NCI-H128 (cell line): Measurements from ENCODE around the gene MED9.

ENCODE experiments used
- DNase-seq: peaks from one replicate; lab custom pipeline; 2025; ENCODE audit not compliant: unreplicated experiment; lab: John Stamatoyannopoulos, UW

The MED9 gene

DNA sequence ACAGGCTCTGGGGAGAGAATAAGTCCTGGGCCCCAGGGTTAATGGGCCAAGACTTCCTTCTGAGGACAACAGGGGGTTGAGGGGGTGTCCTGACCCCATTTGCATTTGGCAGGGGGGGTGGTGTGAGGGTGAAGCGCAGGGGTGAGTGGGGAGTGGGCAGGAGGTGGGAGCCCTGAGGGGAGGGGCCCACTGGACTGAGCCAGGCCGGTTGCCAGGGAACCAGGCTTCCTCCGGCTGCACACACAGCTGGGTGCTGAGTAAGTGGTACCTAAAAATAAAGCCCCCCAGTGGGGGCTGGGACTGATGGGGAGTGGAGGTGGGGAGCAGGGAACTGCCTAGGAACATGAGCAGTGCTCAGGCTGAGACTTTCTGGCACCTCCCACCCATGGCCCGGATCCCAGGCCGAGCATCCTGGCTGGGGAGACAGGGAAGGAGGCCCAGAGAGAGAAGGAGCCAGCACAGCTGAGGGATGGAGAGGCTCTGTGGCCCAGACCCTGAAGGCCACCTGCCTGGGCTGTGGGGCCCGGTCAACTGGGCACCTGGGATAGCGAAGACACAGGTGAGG, 26.8 kb downstream of the MED9 start:
- peak; percentile 25 for DNase-seq

DNA sequence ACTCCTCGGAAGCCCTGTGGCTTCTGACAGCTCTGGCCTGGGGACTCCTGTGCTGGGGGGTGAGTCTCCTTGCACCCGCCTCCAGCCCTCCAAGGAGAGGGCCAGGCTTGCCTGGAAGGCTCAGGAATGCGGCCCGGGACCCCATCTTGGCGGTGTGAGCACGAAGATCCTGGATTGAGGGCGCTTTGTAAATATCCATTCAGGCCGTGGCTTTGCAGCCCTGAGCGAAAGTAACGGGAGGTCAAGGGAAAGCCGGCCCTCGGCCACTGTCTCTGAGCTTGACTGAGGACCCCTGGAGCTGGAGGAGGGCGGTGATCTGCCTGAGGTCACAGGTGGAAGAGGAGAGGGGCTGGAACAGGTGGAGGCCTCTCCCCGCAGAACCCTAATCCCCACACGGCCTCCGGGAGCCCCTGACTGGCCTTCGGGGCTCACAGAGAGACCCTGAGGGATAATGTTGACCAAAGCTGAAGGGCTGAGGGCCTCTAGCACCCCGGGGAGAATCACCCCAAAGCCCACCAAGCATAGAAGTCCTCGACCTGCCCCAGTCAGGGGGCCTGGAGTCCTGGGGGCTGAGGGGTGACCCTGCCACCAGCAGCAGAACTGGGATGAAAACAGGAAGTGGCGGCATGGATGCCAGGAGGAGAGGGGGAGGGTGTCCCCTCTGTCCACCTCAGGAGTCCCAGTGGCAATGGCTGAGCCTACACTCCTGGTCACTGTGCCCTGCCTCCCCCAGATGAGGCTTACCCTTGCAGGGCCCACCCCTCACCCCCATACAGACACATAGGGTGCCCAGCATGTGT, 27.7 kb downstream of the MED9 start:
- DNase-seq, result no peak

DNA sequence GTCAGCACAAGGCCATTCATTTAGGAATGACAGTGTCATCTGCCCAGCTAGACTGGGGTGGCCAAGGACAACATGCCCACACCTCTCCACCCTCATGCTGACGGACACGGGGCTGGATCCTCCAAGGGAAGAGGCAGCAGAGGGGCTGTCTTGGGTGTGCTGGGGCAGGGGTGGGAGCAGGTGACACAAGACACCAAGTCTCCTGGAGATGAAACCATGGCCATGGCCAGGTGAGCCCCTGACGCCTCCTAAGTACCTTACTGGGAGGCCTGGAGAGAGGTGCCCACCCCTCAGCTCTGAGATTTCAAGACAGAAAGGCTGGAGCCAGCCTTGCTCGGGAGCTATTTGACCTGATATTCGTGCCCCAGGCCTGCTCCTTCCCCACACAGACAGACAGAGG, 28.4 kb downstream of the MED9 start:
- DNase-seq, result no peak

DNA sequence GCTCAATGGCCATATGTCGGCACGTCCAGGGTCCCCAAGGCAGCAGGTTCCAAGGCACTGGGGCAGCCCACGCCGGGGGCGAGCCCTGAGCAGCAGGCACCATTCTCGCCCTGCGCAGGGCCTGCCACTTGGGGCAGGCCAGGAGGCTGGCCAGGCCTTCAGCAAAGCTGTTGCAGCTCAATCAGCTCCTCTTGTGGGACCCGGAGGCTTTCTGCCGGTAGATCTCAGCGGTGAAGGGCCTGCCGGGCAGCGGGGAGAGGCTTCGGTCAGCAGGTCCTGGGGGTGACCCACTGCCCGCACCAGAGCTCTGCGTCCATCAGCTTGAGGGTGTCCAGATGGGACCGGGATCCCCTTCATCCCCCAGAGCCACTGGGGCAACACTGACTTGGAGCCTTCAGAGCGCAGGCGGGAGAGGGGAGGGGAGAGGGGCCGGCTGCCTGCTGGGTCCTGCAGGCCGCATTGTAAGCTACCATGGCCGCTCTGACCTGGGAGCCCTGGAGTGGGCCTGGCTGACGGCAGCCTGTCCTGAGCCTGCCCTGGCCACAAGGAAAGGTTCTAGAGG, 28.9 kb downstream of the MED9 start:
- no peak for DNase-seq

DNA sequence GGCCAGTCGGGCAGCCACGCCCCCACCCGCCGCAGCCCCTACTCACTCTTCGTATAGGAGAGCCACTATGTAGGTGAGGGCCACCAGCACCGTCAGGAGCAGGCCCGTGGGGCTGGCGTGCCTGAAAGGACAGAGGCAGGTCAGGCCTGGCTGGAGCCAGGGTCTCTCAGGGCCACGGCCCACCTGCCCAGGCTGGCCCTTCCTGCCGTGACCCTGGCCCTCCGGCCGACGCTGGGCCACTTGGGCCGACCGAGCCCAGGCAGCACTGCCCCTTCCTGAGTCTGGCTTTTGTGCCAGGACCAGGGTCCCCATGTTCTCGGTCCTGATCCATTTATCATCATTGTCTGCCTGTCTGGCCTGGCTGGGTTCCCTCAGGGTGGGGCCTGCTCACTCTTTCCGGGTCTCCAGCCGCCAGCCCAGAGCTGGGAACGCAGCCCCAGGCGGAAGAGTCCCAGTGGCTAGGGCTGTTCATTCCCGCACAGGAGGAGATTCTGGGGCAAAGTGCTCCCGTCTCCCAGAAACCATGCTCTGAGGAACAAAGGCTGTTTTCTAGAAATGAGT, 29.5 kb downstream of the MED9 start:
- no peak for DNase-seq

DNA sequence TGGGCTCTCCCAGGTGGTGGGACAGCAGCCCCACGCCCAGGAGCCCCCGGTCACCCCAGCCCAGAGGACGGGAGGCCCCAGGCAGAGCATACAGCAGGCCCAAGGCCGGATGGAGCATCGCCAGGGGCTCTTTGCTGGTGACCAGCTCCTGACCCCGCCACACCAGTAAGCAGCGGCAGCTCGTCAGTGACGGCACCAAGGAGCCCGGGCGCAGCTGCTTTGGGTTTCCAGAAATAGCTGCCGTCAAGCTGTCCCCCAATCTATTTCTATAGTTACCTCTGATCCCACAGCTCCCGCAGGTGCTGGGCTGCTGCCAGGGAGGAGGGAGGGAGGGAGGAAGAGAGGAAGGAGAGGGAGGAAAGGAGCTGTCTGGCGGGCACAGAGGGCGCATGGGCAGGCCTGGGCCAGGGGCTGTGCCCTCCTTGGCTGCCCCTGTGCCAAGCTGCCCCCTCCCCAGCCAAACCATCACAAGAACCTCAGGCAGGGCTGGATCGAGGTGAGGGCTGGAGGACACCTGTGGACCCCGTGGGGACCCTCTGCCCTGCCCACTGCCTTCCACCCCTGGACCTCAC, 30.2 kb downstream of the MED9 start:
- peak; percentile 33 for DNase-seq

DNA sequence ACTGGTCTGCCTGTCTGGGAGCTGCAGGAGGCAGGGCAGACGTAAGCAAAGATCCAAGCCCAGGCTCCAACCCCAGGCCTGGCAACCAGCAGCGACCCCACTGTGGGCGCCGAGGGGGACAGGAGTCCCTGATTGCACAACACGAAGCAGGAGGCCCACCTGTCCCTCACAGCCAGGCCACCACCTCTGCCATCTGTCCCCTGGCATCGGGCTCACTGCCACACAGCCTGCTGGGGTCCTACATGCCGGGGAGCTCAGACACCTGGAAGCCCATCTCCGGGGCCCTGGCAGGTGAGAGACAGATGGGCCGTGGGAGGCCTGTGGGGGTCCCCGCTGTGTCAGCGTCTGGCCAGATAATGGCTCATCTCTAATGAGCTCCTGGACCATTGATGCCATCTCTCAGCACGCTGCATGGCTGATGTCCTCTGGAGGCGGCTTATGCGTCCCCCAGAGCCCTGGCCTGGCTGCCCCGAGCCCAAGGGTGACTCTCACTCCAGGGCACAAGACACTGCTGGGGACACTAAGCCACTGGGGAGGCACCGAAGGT, 30.7 kb downstream of the MED9 start:
- no peak for DNase-seq

DNA sequence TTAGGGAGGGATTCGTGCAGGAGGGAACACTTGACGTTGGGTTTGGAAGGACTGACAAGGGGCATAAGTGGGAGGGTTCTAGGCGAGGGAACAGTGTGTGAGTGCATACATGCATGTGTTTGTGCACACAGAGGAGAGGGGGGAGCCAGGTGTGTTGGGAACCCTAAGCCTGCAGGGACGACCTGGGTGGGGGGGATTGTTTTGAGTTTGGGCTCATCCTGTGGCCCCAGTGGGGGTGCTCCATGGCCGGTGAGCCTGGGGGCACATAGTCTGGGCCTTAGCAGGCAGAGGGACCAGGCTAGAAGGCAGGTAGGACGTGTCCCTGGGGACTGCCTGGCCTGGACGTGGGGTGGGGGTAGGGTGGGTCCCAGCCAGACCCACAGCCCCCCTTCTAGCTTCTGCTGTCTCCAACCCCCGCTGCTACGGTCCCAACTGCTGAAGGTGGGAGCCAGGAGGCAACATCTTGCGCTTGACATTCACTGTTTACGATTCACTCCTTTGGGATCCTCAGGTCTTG, 31.3 kb downstream of the MED9 start:
- no peak for DNase-seq

DNA sequence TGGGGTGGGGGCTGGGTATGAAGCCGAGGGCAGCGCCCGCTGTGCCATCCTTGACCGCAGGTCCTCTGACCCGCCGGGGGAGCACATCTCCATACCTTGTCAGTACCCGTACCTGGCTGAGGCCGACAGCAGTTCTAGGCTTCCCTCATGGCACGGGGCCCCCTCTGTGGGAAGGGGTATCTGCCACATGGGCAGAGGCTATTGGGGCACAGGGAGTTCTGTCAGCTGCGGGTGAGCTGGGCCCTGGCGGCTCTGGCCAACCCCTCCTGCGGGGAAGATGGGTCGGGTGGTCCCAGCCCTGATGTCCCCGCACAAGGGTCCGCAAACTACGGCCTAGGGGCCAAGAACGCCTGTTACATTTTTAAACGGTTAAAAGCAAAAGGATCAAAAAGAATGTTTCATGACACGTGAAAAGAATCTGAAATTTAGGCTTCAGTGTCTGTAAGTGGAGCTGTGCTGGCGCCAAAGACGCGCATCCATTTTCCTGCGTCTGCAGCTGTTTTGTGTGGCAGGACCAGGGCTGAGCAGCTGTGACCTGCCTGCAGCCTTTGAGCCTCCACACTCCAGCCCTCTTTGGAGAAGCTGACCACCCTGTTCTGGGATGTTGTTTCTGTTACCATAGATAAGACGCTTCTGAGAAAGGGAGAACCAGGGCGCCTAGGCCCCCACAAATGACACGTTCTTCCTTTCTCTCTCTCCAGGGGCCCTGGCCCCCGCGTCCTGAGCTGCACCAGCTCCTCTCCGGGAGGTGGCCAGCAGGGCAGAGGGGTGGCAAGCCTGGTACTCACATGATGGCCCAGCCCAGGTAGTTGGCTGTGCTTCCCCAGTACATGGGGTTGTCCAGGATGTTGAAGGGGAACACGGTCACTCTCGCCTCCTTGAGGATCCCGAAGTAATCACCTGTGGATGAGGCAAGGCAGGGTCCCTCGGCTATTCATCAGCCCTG, 32.1 kb downstream of the MED9 start:
- DNase-seq, result no peak

DNA sequence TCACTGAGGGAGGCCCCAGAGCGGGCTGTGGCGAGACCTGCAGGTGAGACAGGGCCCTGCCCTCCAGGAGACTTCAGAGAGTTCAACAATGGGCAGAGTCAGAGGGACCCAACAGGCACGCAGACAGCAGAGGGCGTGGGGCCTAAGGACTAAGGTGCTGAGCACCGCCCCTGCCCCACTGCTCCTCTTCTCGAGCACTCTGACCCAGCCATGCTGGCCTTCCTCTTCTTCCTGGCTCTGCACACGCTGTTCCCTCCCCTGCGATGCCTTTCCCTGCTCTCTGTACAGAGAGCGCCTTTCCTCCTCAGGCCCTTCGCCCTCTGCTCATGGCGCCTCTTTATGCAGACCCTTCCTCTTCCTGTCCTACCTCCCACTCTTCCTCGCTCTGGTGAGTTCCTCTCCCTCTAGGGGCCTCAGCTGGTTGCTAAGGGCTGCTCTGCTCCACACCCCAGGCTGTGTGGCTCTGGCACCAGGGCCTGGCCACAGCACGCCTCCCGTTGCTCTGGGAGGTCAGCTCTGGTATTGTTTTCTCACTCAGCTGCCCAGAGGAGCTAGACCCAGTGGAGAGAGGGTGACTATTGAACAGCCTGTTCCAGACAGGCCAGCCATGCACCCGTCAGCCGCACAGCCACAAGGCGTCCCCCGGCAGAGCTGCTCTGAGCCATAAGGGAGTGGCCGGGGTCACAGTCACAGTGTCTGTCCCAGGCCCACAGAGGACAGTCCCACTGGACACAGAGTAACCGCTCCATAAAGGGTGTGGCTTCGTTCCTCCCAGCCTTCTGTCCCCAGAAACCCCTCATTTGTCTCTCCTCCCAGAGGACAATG, 33.0 kb downstream of the MED9 start:
- no peak for DNase-seq

DNA sequence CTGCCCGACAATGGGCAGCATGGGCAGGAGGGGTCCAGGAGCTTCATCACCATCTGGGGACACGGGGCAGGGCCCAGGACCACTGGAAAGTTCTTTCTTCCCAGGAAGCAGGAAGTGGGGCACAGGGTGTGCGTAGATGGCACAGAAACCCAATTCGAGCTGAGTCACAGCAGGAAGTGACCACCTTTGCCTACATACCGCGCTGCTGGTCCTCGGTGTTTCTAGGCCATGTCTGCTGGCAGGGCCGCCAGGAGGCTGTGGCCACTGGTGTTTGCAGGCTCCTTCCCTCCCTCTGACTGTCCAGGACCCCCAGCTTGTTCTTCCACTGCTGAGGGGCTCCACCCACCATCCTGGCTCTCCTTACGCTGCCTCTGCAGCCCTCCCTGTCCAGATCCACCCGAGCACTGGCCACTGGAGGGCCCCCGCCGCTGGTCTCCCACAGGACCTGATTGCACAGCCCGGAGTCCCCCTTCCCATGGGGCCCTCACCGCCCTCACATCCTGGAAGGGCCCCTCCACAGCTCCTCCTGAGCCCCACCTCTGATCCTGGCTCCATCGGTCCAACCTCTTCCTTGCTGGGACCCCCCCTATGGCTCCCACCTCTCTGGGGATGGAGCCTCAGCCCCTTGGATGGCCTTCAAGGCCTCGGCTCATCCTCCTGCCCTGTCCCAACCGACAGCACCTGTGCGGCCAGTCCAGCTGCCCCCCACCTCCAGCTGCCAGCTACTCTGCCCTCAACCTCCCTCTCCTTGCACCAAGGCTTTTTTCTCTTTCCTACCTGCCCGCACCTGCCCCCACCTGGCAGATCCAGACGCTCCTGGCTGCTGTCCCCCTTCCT, 33.9 kb downstream of the MED9 start:
- DNase-seq, result no peak

DNA sequence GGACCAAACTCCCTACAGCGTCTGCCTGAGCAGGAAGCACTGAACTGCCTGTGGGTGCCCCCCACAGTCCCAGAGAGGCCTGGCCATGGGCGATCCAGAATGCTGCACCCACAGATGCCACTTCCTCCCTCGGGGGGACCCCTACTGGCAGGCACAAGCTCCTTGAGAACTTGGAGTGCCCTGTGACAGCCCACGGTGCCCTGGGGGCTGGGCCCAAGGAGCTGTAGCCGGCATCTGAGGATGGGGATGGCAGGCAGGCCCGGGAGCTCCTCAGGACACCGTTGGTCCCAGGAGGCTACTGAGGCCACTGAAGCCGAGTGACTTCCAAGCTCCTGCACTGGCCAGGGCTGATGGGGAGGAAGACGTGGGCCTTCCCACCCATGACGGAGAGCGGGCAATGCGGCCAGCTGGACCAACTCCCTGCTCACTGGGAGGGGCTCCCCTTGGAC, 34.5 kb downstream of the MED9 start:
- no peak for DNase-seq

DNA sequence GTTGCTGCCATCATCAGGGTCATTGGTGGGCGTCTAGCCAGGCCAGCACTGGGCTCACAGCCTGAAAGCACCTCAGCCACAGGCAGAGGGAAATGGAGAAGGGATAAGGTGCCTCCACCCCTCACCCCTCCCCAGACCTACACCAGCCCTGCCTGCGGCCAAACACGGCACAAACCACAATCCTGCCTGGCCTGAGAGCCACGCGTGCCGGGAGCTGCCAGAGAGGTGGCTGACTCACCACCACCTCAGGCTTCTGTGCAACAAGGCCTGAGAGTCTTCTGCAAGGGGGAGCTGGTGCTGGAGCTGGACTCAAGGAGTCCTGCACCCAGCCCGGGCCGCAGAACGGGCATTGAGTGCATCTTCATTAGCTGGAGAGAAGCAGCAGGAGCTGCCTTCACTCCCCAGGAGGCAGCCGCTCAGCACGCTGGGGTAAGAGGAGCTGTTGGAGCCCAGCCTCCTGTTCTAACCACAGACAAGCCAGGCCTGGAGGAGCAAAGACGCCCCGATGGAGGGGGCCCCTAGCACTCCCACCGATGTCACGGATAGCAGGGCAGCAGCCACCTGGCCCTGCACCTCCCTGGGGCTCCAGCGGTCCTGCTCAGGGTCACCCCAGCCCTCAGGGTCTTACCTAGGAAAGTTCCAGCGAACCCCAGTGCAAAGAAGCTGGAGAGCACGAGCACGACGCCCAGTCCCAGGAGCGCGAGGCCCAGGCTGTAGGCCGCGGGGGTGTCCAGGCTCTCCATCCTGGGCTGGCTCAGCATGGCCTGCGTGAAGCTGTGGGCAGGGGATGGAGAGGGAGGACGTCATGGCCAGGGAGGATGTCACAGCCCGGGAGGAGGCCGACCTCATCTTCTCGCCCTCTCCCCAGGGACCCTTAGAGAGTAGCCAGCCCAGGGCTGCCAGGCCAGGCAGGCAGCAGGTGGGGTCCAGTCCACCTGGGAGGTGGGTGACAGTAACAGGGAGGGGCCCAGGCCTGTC, 35.4 kb downstream of the MED9 start:
- no peak for DNase-seq

DNA sequence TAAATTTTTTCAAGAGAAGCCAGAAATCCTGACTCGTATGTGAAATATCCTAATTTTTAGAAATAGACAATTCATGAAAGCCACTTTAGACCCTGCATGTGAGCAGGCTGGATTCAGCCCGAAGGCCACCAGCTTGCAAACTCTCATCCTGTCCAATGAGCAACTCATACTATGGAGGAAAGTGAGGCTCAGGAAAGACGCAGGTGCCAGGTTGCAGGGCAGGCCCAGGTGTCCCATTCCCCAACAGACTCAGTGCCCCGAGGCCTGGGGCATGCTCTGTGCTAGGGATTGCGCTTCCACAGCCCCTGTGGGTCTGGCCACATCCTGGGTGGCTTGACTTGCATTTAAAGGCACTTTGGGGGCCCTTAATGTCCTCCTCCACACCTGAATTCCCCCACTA, 36.1 kb downstream of the MED9 start:
- no peak for DNase-seq

DNA sequence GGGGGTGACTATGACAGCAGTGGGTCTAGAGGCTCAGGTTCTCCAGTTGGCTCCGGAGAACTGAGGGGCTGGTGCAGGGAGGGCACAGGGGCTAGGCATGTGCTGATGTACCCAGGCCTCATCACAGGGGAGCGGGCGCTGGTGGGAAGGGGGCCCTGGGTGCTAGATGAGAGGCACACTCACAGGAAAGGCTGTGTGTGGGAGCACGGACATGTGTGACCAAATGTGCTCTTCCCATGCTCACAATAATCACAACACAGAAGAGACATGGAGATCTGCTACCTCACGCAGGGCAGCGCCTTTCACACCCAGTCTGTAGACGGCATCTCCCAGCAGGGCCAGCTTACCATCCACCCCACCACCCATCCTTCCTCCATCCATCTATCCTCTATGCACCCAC, 36.8 kb downstream of the MED9 start:
- no peak for DNase-seq

DNA sequence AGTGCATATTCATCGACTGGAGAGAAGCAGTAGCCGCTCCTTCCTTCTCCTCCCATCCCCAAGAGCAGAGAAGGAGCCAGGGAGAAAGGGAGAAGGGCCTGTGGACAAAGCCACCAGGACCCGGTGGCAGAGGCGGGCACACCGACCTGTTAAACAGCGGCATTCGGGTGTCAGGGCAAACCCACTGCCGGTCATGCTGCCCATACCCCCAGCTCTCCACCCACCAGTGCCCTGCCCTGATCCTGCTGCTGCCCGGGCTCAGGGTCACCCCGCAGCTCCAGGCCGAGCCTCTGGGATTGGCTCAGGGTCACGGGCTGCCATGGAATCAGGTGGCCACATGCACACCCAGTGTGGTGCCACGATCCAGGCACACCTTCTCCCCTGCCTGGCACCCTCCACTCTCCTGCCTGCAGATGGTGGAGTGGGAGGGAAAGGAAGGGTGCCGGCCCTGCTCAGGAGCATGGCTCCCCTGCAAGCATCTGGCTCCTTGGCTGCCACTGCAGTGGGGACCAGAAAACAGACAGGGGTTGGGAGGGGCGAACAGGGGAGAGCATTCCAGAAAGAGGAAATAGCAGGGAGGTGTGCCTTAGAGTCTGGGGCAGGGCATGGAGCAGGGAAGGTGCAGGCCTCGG, 37.7 kb downstream of the MED9 start:
- no peak for DNase-seq
